ENCODE results near the gene CADPS. TPM values are rescaled to one million over a fixed set of nuclear protein-coding genes. Genes with fewer than 3 reads are reported as not detected.

The CADPS gene
- polyA plus RNA-seq, 1 experiment = not detected

DNA sequence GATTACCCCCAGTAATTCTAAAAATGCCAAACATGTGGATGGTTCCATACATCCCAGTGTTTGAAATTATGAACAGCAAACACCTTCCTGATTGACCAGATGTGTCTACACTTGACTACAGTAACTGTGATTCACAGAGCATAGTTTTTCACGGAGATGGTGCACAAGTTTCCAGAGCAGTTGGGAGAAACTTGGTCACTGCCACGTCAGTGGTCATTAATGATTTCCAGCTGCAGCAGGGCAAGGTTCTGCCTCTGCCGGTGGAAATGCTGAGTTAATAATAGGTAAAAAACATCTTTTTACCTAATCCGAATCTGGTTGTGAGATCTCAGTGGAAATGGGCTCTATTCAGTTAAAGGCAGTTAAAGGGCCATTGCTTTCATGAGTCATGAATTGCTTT lies 347.7 kb downstream of the CADPS start:
- DNase-seq (ENCODE audit: low read depth) = no peak
- Histone ChIP-seq H3K27me3 (ENCODE audit: control insufficient read depth, insufficient read depth, low read length) (peaks cover 2% of the 10 kb centered on the region), H3K36me3 (ENCODE audit: control insufficient read depth, insufficient read depth, low read length) (no peaks in the 10 kb centered on the region), H3K4me3 (ENCODE audit: low read depth, low read length) (no peak overlapping the region)
- ChIA-PET POLR2A (no interaction called here), CTCF (interaction anchor here (0.6 kb wide), 1 partner anchor 158 kb away, joined by 3 read pairs; no protein-coding TSS in a partner anchor)
- TF ChIP-seq, protein P1, sequence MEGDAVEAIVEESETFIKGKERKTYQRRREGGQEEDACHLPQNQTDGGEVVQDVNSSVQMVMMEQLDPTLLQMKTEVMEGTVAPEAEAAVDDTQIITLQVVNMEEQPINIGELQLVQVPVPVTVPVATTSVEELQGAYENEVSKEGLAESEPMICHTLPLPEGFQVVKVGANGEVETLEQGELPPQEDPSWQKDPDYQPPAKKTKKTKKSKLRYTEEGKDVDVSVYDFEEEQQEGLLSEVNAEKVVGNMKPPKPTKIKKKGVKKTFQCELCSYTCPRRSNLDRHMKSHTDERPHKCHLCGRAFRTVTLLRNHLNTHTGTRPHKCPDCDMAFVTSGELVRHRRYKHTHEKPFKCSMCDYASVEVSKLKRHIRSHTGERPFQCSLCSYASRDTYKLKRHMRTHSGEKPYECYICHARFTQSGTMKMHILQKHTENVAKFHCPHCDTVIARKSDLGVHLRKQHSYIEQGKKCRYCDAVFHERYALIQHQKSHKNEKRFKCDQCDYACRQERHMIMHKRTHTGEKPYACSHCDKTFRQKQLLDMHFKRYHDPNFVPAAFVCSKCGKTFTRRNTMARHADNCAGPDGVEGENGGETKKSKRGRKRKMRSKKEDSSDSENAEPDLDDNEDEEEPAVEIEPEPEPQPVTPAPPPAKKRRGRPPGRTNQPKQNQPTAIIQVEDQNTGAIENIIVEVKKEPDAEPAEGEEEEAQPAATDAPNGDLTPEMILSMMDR (IDR thresholded peaks at IDR 0.05; ENCODE audit: insufficient read depth, low read depth, low read length) = no peak

DNA sequence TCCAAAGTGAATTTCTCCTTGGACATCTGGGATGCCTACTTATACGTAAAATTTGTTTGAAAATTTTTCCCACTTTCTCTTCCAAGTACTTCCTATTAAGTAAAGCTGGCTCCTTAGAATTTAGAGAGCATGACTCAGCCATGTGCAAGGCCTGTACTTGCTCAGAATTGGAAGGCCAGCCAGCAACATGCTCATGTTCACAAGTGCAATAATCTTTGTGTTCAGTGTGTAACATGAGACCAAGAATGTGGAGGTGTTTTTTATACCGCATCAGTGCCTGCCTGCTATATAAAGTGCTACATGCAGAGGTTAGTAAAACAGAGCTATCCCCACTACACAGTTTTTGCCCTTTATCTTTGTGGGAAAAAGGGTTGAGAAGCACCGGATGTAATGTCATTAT lies 349.9 kb downstream of the CADPS start:
- ChIA-PET CTCF (interaction anchor here (0.5 kb wide), 1 partner anchor 1010 kb away, joined by 3 read pairs; no protein-coding TSS in a partner anchor), POLR2A (no interaction called here)
- no peak for DNase-seq (ENCODE audit: low read depth)
- Histone ChIP-seq H3K36me3 (ENCODE audit: control insufficient read depth, insufficient read depth, low read length) (no peaks in the 10 kb centered on the region), H3K4me3 (ENCODE audit: low read depth, low read length) (no peak overlapping the region), H3K27me3 (ENCODE audit: control insufficient read depth, insufficient read depth, low read length) (peaks cover 4% of the 10 kb centered on the region)
- TF ChIP-seq, protein P1 (IDR thresholded peaks at IDR 0.05; ENCODE audit: insufficient read depth, low read depth, low read length) = no peak

DNA sequence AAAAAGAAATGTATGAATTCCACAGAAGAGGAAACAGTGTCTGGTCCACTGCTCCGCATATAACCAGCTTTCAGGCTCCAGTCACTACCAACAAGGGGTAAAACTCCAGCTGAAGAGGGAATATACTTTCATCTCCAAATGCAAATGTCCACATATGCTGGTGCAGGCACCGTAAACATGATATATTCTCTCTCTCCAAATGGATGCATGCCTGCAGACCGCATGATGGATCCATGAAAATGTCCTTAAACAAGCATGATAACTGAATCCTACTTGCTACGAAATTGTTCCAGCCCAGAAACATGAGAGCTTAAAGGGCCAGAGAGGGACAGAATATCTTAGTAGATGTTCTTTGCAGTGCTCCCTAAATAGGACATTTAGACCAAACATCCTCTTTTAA lies 351.5 kb downstream of the CADPS start:
- ChIA-PET POLR2A (interaction anchor here (0.6 kb wide), 1 partner anchor 330 kb away, joined by 3 read pairs; no protein-coding TSS in a partner anchor), CTCF (no interaction called here)
- TF ChIP-seq, protein P1 (IDR thresholded peaks at IDR 0.05; ENCODE audit: insufficient read depth, low read depth, low read length) = no peak
- DNase-seq (ENCODE audit: low read depth) = no peak
- Histone ChIP-seq H3K4me3 (ENCODE audit: low read depth, low read length) (no peak overlapping the region), H3K27me3 (ENCODE audit: control insufficient read depth, insufficient read depth, low read length) (peaks cover 4% of the 10 kb centered on the region), H3K36me3 (ENCODE audit: control insufficient read depth, insufficient read depth, low read length) (no peaks in the 10 kb centered on the region)

DNA sequence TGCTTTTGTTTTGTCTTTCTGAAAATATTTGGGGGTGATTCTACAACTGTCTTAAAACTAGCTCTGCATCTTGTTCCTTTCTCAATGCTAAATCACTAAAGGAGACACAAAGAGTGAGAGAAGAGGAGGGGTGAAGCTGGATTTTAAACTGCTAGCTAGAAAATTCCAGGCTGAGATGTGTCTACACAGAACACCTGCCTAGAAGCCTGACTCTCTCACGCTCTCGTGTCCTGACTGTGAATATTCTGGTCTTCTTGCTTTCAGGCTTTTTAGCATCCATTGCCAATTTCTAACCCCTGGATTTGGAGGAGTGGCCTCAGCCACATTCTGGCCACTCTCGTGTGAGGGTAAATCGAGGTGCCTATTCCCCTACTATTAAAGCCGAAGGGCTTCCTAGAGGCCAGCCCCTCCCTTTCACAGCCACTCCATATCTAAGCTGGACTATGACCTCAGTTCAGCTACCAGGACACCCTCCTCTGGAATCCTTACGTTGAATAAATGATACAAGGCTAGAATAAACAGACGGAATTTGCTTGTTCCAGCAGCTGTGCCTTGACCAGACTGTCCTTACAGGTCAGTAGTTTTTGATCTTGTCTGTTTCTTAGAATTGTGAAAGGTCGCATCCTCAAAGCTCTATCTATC lies 353.6 kb downstream of the CADPS start:
- H3K4me3 ChIP-seq (ENCODE audit: low read depth, low read length) = no peak overlapping the region
- POLR2A ChIA-PET = no interaction called here
- CTCF ChIA-PET = no interaction called here
- no peaks in the 10 kb centered on the region for H3K36me3 ChIP-seq (ENCODE audit: control insufficient read depth, insufficient read depth, low read length)
- peaks cover 4% of the 10 kb centered on the region for H3K27me3 ChIP-seq (ENCODE audit: control insufficient read depth, insufficient read depth, low read length)
- TF ChIP-seq, protein P1 (IDR thresholded peaks at IDR 0.05; ENCODE audit: insufficient read depth, low read depth, low read length) = no peak
- DNase-seq (ENCODE audit: low read depth) = no peak

DNA sequence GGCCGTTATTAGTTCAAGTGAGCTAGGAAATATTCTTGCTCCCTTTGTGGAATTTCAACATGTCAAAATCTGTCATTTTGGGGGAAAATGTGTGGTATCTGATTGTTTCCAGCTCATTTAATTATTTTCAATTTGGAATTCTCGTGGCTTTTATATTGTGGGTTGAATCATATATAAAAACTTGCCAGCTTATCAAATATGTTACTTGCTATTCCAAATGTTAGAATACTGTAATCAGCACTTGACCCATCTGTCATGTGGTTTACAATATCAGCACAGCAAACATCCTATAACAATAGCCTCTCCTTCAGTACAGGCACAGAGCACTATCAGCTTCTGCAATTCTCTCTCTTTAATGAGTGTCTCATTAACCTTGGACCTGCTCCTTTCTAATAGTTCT lies 371.7 kb downstream of the CADPS start:
- no peak overlapping the region for H3K4me3 ChIP-seq (ENCODE audit: low read depth, low read length)
- POLR2A ChIA-PET = no interaction called here
- TF ChIP-seq, protein P1 (IDR thresholded peaks at IDR 0.05; ENCODE audit: insufficient read depth, low read depth, low read length) = no peak
- DNase-seq (ENCODE audit: low read depth) = no peak
- H3K27me3 ChIP-seq (ENCODE audit: control insufficient read depth, insufficient read depth, low read length) = no peaks in the 10 kb centered on the region; the same call in 1 of the 2 replicates
- CTCF ChIA-PET = interaction anchor here (1.7 kb wide), 1 partner anchor 56 kb away, joined by 4 read pairs; no protein-coding TSS in a partner anchor
- H3K36me3 ChIP-seq (ENCODE audit: control insufficient read depth, insufficient read depth, low read length) = no peaks in the 10 kb centered on the region
